GM23338 (cell line): ENCODE data around the gene IDE. TPM values are rescaled to one million over a fixed set of nuclear protein-coding genes. Genes with fewer than 3 reads are reported as not detected.

Source experiments
- ATAC-seq: fragments of 200-7000 bp; cut with Tn5 transposase; 3 replicates; pipeline ENCODE4 v1.9.1; 2020
- DNase-seq: peaks from one replicate; pipeline ENCODE4 v3.0.0-alpha.2; 2015; ENCODE audit warnings: low spot score
- H2AFZ ChIP-seq: fragments of 200-600 bp; sonication (generic); 2 replicates; pipeline ENCODE4 v1.8.0; 2016; ENCODE audit warnings: antibody characterized with exemption, mild to moderate bottlenecking, moderate library complexity
- H3F3A ChIP-seq: fragments of 200-600 bp; sonication (generic); replicated peaks from 2 replicates; pipeline ENCODE4 v1.8.0; 2017; ENCODE audit warnings: antibody characterized with exemption, mixed run types, low read depth
- H3K27ac ChIP-seq: fragments of 200-600 bp; sonication (generic); 2 replicates; pipeline ENCODE4 v1.6.1; 2016; ENCODE audit warnings: low read depth
- H3K27me3 ChIP-seq: fragments of 200-600 bp; sonication (generic); 2 replicates; pipeline ENCODE4 v1.8.0; 2016; ENCODE audit warnings: mild to moderate bottlenecking, mixed run types, moderate library complexity; ENCODE audit not compliant: insufficient read depth
- H3K36me3 ChIP-seq: fragments of 200-600 bp; sonication (generic); 2 replicates; pipeline ENCODE4 v1.8.0; 2016; ENCODE audit warnings: mild to moderate bottlenecking; ENCODE audit not compliant: insufficient read depth
- H3K4me1 ChIP-seq: fragments of 200-600 bp; sonication (generic); 2 replicates; pipeline ENCODE4 v1.8.0; 2016; ENCODE audit warnings: mild to moderate bottlenecking, moderate library complexity; ENCODE audit not compliant: insufficient read depth
- H3K4me2 ChIP-seq: fragments of 200-600 bp; sonication (generic); 2 replicates; pipeline ENCODE4 v1.7.1; 2017; ENCODE audit warnings: mixed run types
- H3K4me3 ChIP-seq: fragments of 200-600 bp; sonication (generic); 2 replicates; pipeline ENCODE4 v1.6.1; 2016; ENCODE audit warnings: mixed run types
- H3K79me2 ChIP-seq: fragments of 200-600 bp; sonication (generic); replicated peaks from 2 replicates; pipeline ENCODE4 v1.8.0; 2017; ENCODE audit warnings: mild to moderate bottlenecking; ENCODE audit not compliant: insufficient read depth
- H3K9me2 ChIP-seq: fragments of 200-600 bp; sonication (generic); 2 replicates; pipeline ENCODE4 v1.8.0; 2017; ENCODE audit not compliant: insufficient read depth
- H4K20me1 ChIP-seq: fragments of 200-600 bp; sonication (generic); replicated peaks from 2 replicates; pipeline ENCODE4 v1.8.0; 2017; ENCODE audit warnings: mild to moderate bottlenecking; ENCODE audit not compliant: insufficient read depth
- H3K27ac Mint-ChIP-seq: 2 replicates; pipeline ENCODE4 v1.8.0; 2020; ENCODE audit warnings: inconsistent platforms, mild to moderate bottlenecking, moderate library complexity, mixed read lengths
- H3K27me3 Mint-ChIP-seq: 3 replicates; pipeline ENCODE4 v1.8.0; 2022; ENCODE audit warnings: low read depth, mild to moderate bottlenecking, moderate library complexity, mixed read lengths, inconsistent platforms; ENCODE audit not compliant: insufficient read depth, poor library complexity
- H3K36me3 Mint-ChIP-seq: 3 replicates; pipeline ENCODE4 v1.8.0; 2021; ENCODE audit warnings: low read depth, mild to moderate bottlenecking, inconsistent platforms, moderate library complexity, mixed read lengths
- H3K4me1 Mint-ChIP-seq: 3 replicates; pipeline ENCODE4 v1.8.0; 2020; ENCODE audit warnings: mild to moderate bottlenecking, inconsistent platforms, mixed read lengths
- H3K4me3 Mint-ChIP-seq: 3 replicates; pipeline ENCODE4 v1.8.0; 2021; ENCODE audit warnings: moderate library complexity, mild to moderate bottlenecking, inconsistent platforms, mixed read lengths
- H3K9me3 Mint-ChIP-seq: 3 replicates; pipeline ENCODE4 v1.8.0; 2020; ENCODE audit warnings: moderate library complexity, mild to moderate bottlenecking, inconsistent platforms, mixed read lengths
- CREB1 ChIP-seq: fragments of 250-450 bp; sonication (Bioruptor Pico); IDR thresholded peaks from 2 replicates; pipeline ENCODE4 v1.5.0; 2020; ENCODE audit warnings: low read depth, mild to moderate bottlenecking, moderate library complexity
- JUNB ChIP-seq: IDR thresholded peaks from one replicate; pipeline ENCODE4 v1.6.1; 2016; ENCODE audit warnings: antibody characterized with exemption; ENCODE audit not compliant: unreplicated experiment
- NANOG ChIP-seq: IDR thresholded peaks from 2 replicates; pipeline ENCODE4 v1.6.1; 2016; ENCODE audit warnings: antibody characterized with exemption, borderline replicate concordance
- POLR2AphosphoS5 ChIP-seq: IDR thresholded peaks from 2 replicates; pipeline ENCODE4 v1.6.1; 2016; ENCODE audit warnings: antibody characterized with exemption, low read depth
- polyA plus RNA-seq: library from polyadenylated mRNA; unstranded; fragments of >200 nt; fragmentation: Nextera tagmentation; extraction: Ambion mirVana; gene quantifications from 2 replicates; pipeline ENCODE4 v1.2.1, GENCODE V29; 2016
- total RNA-seq: library from RNA; depleted of rRNA; stranded (reverse); fragments of >200 nt; shearing (Covaris generic); gene quantifications from 2 replicates; pipeline ENCODE4 v1.2.3, GENCODE V29; 2014
- TF ChIP-seq, protein P1 (sequence below): IDR thresholded peaks from 2 replicates; pipeline ENCODE4 v1.6.1; 2016; ENCODE audit warnings: antibody characterized with exemption
- TF ChIP-seq, protein P2 (sequence below), 2 experiments: fragments of 200-600 bp in 1 of 2; sonication (generic) in 1 of 2; conservative IDR thresholded peaks; 2 replicates each; pipeline versions ENCODE4 v1.5.1 to v1.6.1; 2016 to 2017; ENCODE audit warnings: antibody characterized with exemption in 2 of 2, low read depth in 2 of 2, mild to moderate bottlenecking in 2 of 2, moderate library complexity in 1 of 2

The IDE gene
- total and polyA plus RNA-seq, 2 experiments from 2014 or later = 12.9 to 36.3 TPM

DNA sequence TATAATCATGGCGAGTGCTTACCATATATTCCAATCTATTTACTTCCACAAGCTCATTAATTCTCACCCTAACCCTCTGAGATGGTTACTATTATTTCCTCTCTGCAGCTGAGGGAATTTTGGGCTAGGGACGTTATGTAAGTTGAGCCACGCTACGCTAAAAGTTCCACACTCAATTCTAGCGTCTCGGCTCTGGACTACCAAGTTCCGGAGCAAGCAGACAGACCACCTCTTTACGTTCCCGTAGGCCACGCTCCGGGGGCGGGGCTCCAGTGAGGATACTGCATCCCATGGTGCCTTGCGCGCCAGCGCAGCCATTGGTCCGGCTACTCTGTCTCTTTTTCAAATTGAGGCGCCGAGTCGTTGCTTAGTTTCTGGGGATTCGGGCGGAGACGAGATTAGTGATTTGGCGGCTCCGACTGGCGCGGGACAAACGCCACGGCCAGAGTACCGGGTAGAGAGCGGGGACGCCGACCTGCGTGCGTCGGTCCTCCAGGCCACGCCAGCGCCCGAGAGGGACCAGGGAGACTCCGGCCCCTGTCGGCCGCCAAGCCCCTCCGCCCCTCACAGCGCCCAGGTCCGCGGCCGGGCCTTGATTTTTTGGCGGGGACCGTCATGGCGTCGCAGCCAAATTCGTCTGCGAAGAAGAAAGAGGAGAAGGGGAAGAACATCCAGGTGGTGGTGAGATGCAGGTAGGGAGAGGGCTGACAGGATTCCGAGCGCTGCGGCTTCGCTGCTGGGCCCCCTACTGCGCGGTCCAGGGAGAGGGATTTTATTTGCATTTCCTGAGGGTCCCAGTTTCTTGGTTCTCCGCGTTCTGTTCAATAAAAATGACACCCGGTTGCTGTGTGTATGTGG lies 19.1 kb upstream of the IDE start, which contains the start of gene KIF11:
TSS of gene KIF11 (plus strand) at position 370 of the 858 bp plus-strand sequence. CDS start at position 616, 246 bp downstream.
- peak; percentile 86 for ATAC-seq
- no peaks in the 10 kb centered on the region for H3K9me2 ChIP-seq
- Mint-ChIP-seq H3K27me3 (peaks cover 2% of the 10 kb centered on the region), H3K9me3 (no peaks in the 10 kb centered on the region; the same call in 2 of the 3 replicates), H3K36me3 (no peaks in the 10 kb centered on the region), H3K4me1 (peaks cover 40% of the 10 kb centered on the region), H3K4me3 (peak within 1 kb of the TSS; percentile 96), H3K27ac (peak within 1 kb of the TSS; percentile 99)
- peak within 1 kb of the TSS; percentile 92 for H2AFZ ChIP-seq
- TF ChIP-seq POLR2AphosphoS5 = peak; percentile 91
- TF ChIP-seq NANOG = no peak
- TF ChIP-seq, protein P1, sequence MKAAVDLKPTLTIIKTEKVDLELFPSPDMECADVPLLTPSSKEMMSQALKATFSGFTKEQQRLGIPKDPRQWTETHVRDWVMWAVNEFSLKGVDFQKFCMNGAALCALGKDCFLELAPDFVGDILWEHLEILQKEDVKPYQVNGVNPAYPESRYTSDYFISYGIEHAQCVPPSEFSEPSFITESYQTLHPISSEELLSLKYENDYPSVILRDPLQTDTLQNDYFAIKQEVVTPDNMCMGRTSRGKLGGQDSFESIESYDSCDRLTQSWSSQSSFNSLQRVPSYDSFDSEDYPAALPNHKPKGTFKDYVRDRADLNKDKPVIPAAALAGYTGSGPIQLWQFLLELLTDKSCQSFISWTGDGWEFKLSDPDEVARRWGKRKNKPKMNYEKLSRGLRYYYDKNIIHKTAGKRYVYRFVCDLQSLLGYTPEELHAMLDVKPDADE = 0 out of 2 replicates have a peak, but pooled peaks have one; percentile 9
- peaks cover 25% of the 10 kb centered on the region for H4K20me1 ChIP-seq
- H3K79me2 ChIP-seq = peaks cover 49% of the 10 kb centered on the region
- H3K4me2 ChIP-seq = peak within 1 kb of the TSS; percentile 81
- no peaks in the 10 kb centered on the region for H3K27me3 ChIP-seq
- peak within 1 kb of the TSS; percentile 92 for H3K27ac ChIP-seq
- H3F3A ChIP-seq = peaks cover 4% of the 10 kb centered on the region; the same call in 1 of the 2 replicates
- H3K36me3 ChIP-seq = no peaks in the 10 kb centered on the region
- peaks cover 18% of the 10 kb centered on the region for H3K4me1 ChIP-seq
- DNase-seq = peak; percentile 99
- peak within 1 kb of the TSS; percentile 73 for H3K4me3 ChIP-seq

GRCh38 chr10:92591550-92592022 lies 17.7 kb upstream of the IDE start:
- peak overlapping the region; percentile 96 for H3K4me3 Mint-ChIP-seq
- peak overlapping the region; percentile 92 for H3K27ac ChIP-seq
- H3K79me2 ChIP-seq = peaks cover 35% of the 10 kb centered on the region
- no peaks in the 10 kb centered on the region; the same call in 2 of the 3 replicates for H3K9me3 Mint-ChIP-seq
- no peaks in the 10 kb centered on the region for H3K9me2 ChIP-seq
- ATAC-seq (peak; percentile 85), DNase-seq (peak; percentile 96)
- H4K20me1 ChIP-seq = peaks cover 22% of the 10 kb centered on the region
- H3K4me2 ChIP-seq = peak overlapping the region; percentile 81
- peaks cover 4% of the 10 kb centered on the region; the same call in 1 of the 2 replicates for H3F3A ChIP-seq
- H3K27ac Mint-ChIP-seq = peak overlapping the region; percentile 99
- H2AFZ ChIP-seq = peak overlapping the region; percentile 2; the same call in 1 of the 2 replicates
- no peaks in the 10 kb centered on the region for H3K27me3 ChIP-seq
- H3K4me1 Mint-ChIP-seq = peaks cover 32% of the 10 kb centered on the region
- no peaks in the 10 kb centered on the region for H3K36me3 ChIP-seq
- H3K36me3 Mint-ChIP-seq = no peaks in the 10 kb centered on the region
- H3K4me1 ChIP-seq = peaks cover 18% of the 10 kb centered on the region
- TF ChIP-seq CREB1 (peak; percentile 70), POLR2AphosphoS5 (peak; percentile 85; the same call in 1 of the 2 replicates), JUNB (no peak)
- TF ChIP-seq, protein P1 = peak; percentile 83; the same call in 1 of the 2 replicates
- TF ChIP-seq, protein P2, sequence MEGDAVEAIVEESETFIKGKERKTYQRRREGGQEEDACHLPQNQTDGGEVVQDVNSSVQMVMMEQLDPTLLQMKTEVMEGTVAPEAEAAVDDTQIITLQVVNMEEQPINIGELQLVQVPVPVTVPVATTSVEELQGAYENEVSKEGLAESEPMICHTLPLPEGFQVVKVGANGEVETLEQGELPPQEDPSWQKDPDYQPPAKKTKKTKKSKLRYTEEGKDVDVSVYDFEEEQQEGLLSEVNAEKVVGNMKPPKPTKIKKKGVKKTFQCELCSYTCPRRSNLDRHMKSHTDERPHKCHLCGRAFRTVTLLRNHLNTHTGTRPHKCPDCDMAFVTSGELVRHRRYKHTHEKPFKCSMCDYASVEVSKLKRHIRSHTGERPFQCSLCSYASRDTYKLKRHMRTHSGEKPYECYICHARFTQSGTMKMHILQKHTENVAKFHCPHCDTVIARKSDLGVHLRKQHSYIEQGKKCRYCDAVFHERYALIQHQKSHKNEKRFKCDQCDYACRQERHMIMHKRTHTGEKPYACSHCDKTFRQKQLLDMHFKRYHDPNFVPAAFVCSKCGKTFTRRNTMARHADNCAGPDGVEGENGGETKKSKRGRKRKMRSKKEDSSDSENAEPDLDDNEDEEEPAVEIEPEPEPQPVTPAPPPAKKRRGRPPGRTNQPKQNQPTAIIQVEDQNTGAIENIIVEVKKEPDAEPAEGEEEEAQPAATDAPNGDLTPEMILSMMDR (conservative IDR thresholded peaks at IDR 0.05; ENCODE audit: low read depth in 2 of 2) = no peak
- H3K27me3 Mint-ChIP-seq = peaks cover 2% of the 10 kb centered on the region
- peak overlapping the region; percentile 73 for H3K4me3 ChIP-seq
